ENCODE data around the gene PSMD1. TPM values are rescaled to one million over a fixed set of nuclear protein-coding genes. Genes with fewer than 3 reads are reported as not detected.
A peak's percentile ranks its signal among the peaks of the same experiment; 100 is the strongest.
"Not testable (repeated sequence)": the region's sequence is repeated elsewhere in the genome, so short reads cannot be mapped to it uniquely, and the experiment has no call there.

Gene PSMD1
- total and polyA plus RNA-seq, 12 donors: 39.8 to 113 (median 94.0) TPM

DNA sequence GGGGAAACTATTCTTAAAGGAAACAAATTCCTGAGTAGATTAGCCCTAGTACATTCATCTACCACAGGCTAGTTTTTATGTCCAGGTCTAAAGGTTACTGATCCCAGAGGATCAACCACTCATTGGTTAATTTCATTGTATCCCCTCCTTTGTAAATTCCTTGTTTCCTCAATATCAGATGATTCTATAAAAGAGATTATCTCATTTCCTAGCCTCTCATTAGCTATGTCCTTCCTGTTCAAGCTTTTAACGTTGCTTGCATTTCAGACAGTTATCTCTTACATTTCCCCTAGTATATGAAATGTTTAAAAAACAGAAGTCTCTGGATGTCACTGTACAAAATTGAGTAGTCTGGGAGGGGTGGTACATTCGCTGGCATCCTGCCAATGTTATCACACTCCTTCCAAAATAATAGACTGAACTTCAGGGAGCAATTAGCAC lies 117.6 kb downstream of the PSMD1 start:
- Histone ChIP-seq H3K4me3 (no peak overlapping the region), H3K4me1 (peaks cover 0 to 33% (median 19%) of the 10 kb centered on the region in 9 donors), H3K9me3 (no peaks in the 10 kb centered on the region), H3K36me3 (peaks cover 0 to 66% (median 15%) of the 10 kb centered on the region in 9 donors), H3K27ac (peak overlapping the region in 2 of 10 donors; percentile 45 to 61), H3K27me3 (no peaks in the 10 kb centered on the region)
- TF ChIP-seq, protein P1, sequence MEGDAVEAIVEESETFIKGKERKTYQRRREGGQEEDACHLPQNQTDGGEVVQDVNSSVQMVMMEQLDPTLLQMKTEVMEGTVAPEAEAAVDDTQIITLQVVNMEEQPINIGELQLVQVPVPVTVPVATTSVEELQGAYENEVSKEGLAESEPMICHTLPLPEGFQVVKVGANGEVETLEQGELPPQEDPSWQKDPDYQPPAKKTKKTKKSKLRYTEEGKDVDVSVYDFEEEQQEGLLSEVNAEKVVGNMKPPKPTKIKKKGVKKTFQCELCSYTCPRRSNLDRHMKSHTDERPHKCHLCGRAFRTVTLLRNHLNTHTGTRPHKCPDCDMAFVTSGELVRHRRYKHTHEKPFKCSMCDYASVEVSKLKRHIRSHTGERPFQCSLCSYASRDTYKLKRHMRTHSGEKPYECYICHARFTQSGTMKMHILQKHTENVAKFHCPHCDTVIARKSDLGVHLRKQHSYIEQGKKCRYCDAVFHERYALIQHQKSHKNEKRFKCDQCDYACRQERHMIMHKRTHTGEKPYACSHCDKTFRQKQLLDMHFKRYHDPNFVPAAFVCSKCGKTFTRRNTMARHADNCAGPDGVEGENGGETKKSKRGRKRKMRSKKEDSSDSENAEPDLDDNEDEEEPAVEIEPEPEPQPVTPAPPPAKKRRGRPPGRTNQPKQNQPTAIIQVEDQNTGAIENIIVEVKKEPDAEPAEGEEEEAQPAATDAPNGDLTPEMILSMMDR (IDR thresholded peaks at IDR 0.05): no peak
- DNase-seq: no peak
- intact Hi-C loops (cut with DNase I): no loop called here
- ATAC-seq: peak in 3 of 8 donors; percentile 5 to 54 (median 48)
- 27 to 42% methylated on average over 2 of the region's 2 CpGs for WGBS, 2 donors

DNA sequence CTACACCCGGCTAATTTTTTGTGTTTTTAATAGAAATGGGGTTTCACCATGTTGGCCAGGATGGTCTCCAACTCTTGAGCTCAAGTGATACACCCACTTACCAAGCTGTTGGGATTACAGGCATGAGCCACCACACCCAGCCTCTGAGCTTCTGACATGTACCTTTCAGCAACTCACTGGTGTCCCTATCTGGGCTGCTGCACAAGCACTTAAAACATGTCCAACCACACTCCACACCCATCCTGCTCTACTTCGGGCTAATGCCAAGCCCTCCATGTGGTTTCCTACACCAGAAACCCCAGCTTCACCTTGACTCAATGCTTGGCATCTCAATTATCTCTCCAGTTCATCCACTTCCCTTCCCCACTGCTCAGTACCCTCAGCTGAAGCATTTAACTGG lies 119.4 kb downstream of the PSMD1 start:
- peak overlapping the region in 1 of 10 donors; percentile 5 for H3K27ac ChIP-seq
- H3K36me3 ChIP-seq: peaks cover 0 to 47% (median 11%) of the 10 kb centered on the region in 9 donors
- intact Hi-C loops (cut with DNase I): no loop called here
- DNase-seq (no peak), ATAC-seq (peak in 7 of 8 donors; percentile 34 to 84 (median 65))
- peaks cover 0 to 36% (median 16%) of the 10 kb centered on the region in 9 donors for H3K4me1 ChIP-seq
- H3K9me3 ChIP-seq: no peaks in the 10 kb centered on the region
- 39 to 52% methylated on average over 2 of the region's 2 CpGs for WGBS, 2 donors
- TF ChIP-seq, protein P1 (IDR thresholded peaks at IDR 0.05): no peak
- H3K27me3 ChIP-seq: no peaks in the 10 kb centered on the region
- H3K4me3 ChIP-seq: no peak overlapping the region

DNA sequence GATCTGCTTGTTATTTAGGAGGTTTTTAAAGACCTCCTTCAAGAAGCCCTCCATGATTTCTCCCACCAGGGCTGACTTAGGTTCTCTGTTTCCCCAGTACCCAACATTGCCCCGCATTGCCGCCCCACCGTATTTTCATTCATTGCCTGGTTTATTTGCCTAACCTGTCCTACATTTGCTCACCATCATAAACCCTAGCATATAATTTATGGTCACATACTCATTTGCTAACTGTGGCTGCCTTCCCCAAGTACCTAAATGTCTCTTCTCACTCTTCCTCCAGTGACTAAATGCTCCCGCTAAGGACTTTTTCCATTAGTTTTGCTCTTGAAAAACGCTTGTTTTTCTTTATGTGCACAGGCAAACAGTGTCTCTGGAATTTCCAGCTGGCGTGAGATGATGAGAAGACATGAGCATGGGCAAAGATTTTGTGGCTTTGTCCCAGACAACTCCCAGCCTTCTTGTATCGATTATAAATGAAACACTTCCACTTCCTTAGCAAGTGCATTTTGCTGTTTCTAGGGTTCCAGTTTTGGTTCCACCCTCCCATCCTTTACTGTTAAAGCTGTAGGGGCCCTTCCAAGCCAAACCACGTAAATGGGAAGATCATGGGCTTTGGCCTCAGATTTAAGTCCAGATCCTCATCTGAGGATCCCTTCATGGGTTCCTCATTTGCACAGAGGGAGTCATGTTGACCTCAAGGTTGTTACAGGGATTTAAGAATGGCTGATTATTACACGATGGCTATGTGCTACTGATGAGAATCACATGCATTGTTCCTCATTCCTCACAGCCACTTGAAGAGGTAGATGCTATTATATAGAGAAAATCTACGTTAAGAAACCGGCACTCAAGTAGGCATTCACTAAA lies 120.7 kb downstream of the PSMD1 start:
- Histone ChIP-seq H3K36me3 (peaks cover 0 to 34% (median 8%) of the 10 kb centered on the region in 9 donors), H3K4me3 (no peak overlapping the region), H3K27me3 (no peaks in the 10 kb centered on the region), H3K27ac (no peak overlapping the region), H3K4me1 (peaks cover 0 to 49% (median 29%) of the 10 kb centered on the region in 9 donors), H3K9me3 (no peaks in the 10 kb centered on the region)
- DNase-seq (no peak), ATAC-seq (no peak)
- WGBS, 2 donors: 92 to 93% methylated on average over 11 of the region's 11 CpGs
- intact Hi-C loops (cut with DNase I): no loop called here
- TF ChIP-seq, protein P1 (IDR thresholded peaks at IDR 0.05): no peak

DNA sequence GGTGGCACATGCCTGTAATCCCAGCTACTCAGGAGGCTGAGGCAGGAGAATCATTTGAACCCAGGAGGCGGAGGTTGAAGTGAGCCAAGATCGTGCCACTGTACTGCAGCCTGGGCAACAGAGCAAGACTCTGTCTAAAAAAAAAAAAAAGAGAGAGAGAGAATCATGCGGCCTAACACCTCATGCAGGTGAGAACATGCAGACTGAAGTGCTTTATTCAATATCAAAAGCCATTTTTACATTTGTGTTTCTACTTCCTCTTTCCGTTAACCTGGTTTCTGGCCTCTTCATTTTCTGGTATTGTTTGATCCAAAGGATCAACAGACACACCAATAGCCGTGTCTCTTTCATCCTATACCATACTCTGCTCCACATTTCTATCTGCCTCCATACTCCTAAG lies 122.1 kb downstream of the PSMD1 start:
- ATAC-seq; intact Hi-C loops (cut with DNase I); H3K27ac ChIP-seq: not testable (repeated sequence)

More for the DNA sequence above, 122.1 kb downstream of the PSMD1 start:
- not testable (repeated sequence) for H3K27me3 ChIP-seq, H3K9me3 ChIP-seq, H3K4me3 ChIP-seq, DNase-seq
- Histone ChIP-seq H3K36me3 (peaks cover 0 to 22% (median 0%) of the 10 kb centered on the region in 9 donors), H3K4me1 (peaks cover 0 to 48% (median 33%) of the 10 kb centered on the region in 9 donors)
- 91 to 98% methylated on average over 5 of the region's 5 CpGs for WGBS, 2 donors
